GM12878 (cell line): ENCODE data around the gene PEF1.

Experiments used
- ASH2L ChIP-seq: fragments of 300-600, 200-600 bp; sonication (generic); IDR thresholded peaks from 2 replicates; pipeline ENCODE4 v1.6.1; 2017; ENCODE audit warnings: low read depth, mild to moderate bottlenecking, borderline replicate concordance
- CEBPB ChIP-seq, 2 experiments: fragments of 150-350 bp in 1 of 2; IDR thresholded peaks; 2 replicates each; pipeline ENCODE4 v1.6.1; 2012 to 2014; ENCODE audit warnings: low read depth in 2 of 2, low read length in 2 of 2, borderline replicate concordance in 1 of 2, inconsistent platforms in 1 of 2
- CREB1 ChIP-seq: IDR thresholded peaks from 2 replicates; pipeline ENCODE4 v1.6.1; 2012; ENCODE audit warnings: low read depth, mild to moderate bottlenecking, inconsistent platforms
- CTCF ChIP-seq, 3 experiments: IDR thresholded peaks in 2 of 3; conservative IDR thresholded peaks in 1 of 3; 2 replicates each; pipeline ENCODE4 v1.5.1; 2011; ENCODE audit warnings: low read depth in 3 of 3, low read length in 3 of 3, mild to moderate bottlenecking in 3 of 3, control low read depth in 2 of 3, moderate library complexity in 2 of 3, inconsistent platforms in 1 of 3, mixed read lengths in 1 of 3; ENCODE audit not compliant: control insufficient read depth in 2 of 3, insufficient read depth in 1 of 3; ENCODE audit errors: extremely low read depth in 1 of 3
- EP300 ChIP-seq, 2 experiments: fragments of 150-350 bp in 1 of 2; IDR thresholded peaks; 2 replicates each; pipeline ENCODE4 v1.6.1; 2011 to 2012; ENCODE audit warnings: low read depth in 2 of 2, low read length in 2 of 2, borderline replicate concordance in 1 of 2, improper control_type of control experiment in 1 of 2, inconsistent platforms in 1 of 2; ENCODE audit not compliant: control insufficient read depth in 1 of 2
- MXI1 ChIP-seq: fragments of 150-350 bp; IDR thresholded peaks from 2 replicates; pipeline ENCODE4 v1.6.1; 2011; ENCODE audit warnings: low read depth, mild to moderate bottlenecking, inconsistent platforms, low read length, improper control_type of control experiment
- NBN ChIP-seq: fragments of 450-650 bp; IDR thresholded peaks from 2 replicates; pipeline ENCODE4 v1.6.1; 2016
- RAD21 ChIP-seq: IDR thresholded peaks from 2 replicates; pipeline ENCODE4 v1.6.1; 2011; ENCODE audit warnings: mild to moderate bottlenecking, low read depth, low read length, moderate library complexity; ENCODE audit not compliant: insufficient read depth
- SIX5 ChIP-seq: IDR thresholded peaks from 2 replicates; pipeline ENCODE4 v1.6.1; 2011; ENCODE audit warnings: mild to moderate bottlenecking, low read depth, low read length, moderate library complexity; ENCODE audit not compliant: severe bottlenecking
- SMARCA5 ChIP-seq: fragments of 450-650 bp; IDR thresholded peaks from 2 replicates; pipeline ENCODE4 v1.6.1; 2017; ENCODE audit warnings: mild to moderate bottlenecking
- TBL1XR1 ChIP-seq: IDR thresholded peaks from 2 replicates; pipeline ENCODE4 v1.6.1; 2012; ENCODE audit warnings: low read depth, low read length, improper control_type of control experiment
- USF2 ChIP-seq: IDR thresholded peaks from 2 replicates; pipeline ENCODE4 v1.6.1; 2011; ENCODE audit warnings: low read depth, low read length, improper control_type of control experiment, borderline replicate concordance

GRCh38 chr1:31689854-31690253 lies 45.2 kb upstream of the PEF1 start:
- TF ChIP-seq CREB1 (no peak), USF2 (no peak), TBL1XR1 (no peak), SMARCA5 (no peak), CTCF (IDR thresholded peaks at IDR 0.05 in 2 of 3, conservative IDR thresholded peaks at IDR 0.05 in 1 of 3; ENCODE audit: control insufficient read depth in 2 of 3, extremely low read depth in 1 of 3, insufficient read depth in 1 of 3, low read depth in 3 of 3, low read length in 3 of 3) (no peak), EP300 (IDR thresholded peaks at IDR 0.05; ENCODE audit: borderline replicate concordance in 1 of 2, control insufficient read depth in 1 of 2, low read depth in 2 of 2, low read length in 2 of 2) (no peak), RAD21 (no peak), MXI1 (no peak), ASH2L (no peak), CEBPB (IDR thresholded peaks at IDR 0.05; ENCODE audit: borderline replicate concordance in 1 of 2, low read depth in 2 of 2, low read length in 2 of 2) (no peak), SIX5 (no peak), NBN (no peak)
